HG03520 (cell line): ENCODE results near the gene CALML6.

Experiments
- ATAC-seq: cut with Tn5 transposase; IDR thresholded peaks from one replicate; pipeline ENCODE4 v1.9.1; 2021; ENCODE audit warnings: mild to moderate bottlenecking, moderate library complexity; ENCODE audit not compliant: unreplicated experiment

CALML6 gene

GRCh38 chr1:1910651-1911331, 4.3 kb upstream of the CALML6 start:
- ATAC-seq: no peak

GRCh38 chr1:1911350-1912041, 3.6 kb upstream of the CALML6 start:
- no peak for ATAC-seq

- ATAC-seq: no peak
These were observed 724 bp upstream of the CALML6 start for GRCh38 chr1:1914101-1914970.

GRCh38 chr1:1915911-1916840, 1.1 kb downstream of the CALML6 start:
- ATAC-seq: no peak

- no peak for ATAC-seq
These were observed 1.8 kb downstream of the CALML6 start for GRCh38 chr1:1916851-1917251.

- no peak for ATAC-seq
These were observed 2.4 kb downstream of the CALML6 start for GRCh38 chr1:1917304-1917976.

- no peak for ATAC-seq
These were observed 3.2 kb downstream of the CALML6 start for GRCh38 chr1:1917995-1918900.

- peak; percentile 1 for ATAC-seq
These were observed 3.8 kb downstream of the CALML6 start, which contains the start of gene TMEM52 for GRCh38 chr1:1918901-1919303. TSS of gene TMEM52 (minus strand) at chr1:1919279. CDS start at chr1:1919265, 14 bp downstream.

- peak; percentile 72 for ATAC-seq
These were observed 4.4 kb downstream of the CALML6 start for GRCh38 chr1:1919304-1920056.

- ATAC-seq: no peak
These were observed 5.1 kb downstream of the CALML6 start for GRCh38 chr1:1920057-1920607.

GRCh38 chr1:1920608-1921458, 5.8 kb downstream of the CALML6 start:
- ATAC-seq: no peak

GRCh38 chr1:1921459-1921862, 6.4 kb downstream of the CALML6 start:
- no peak for ATAC-seq

GRCh38 chr1:1921901-1922701, 7.0 kb downstream of the CALML6 start:
- no peak for ATAC-seq

GRCh38 chr1:1922702-1922955, 7.6 kb downstream of the CALML6 start:
- ATAC-seq: no peak

- ATAC-seq: no peak
These were observed 8.1 kb downstream of the CALML6 start for GRCh38 chr1:1922956-1923833.
